Activated naive CD8-positive, alpha-beta T cell treated with anti-CD3 and anti-CD28 coated beads, Interleukin-2, amount 50 U/mL, for 16 hours (primary cell): ENCODE measurements around the gene IBA57.

ENCODE experiments used
- DNase-seq: peaks from one replicate; pipeline ENCODE4 v3.0.0-alpha.2; 2020; ENCODE audit warnings: low read depth, low spot score

IBA57 gene

DNA sequence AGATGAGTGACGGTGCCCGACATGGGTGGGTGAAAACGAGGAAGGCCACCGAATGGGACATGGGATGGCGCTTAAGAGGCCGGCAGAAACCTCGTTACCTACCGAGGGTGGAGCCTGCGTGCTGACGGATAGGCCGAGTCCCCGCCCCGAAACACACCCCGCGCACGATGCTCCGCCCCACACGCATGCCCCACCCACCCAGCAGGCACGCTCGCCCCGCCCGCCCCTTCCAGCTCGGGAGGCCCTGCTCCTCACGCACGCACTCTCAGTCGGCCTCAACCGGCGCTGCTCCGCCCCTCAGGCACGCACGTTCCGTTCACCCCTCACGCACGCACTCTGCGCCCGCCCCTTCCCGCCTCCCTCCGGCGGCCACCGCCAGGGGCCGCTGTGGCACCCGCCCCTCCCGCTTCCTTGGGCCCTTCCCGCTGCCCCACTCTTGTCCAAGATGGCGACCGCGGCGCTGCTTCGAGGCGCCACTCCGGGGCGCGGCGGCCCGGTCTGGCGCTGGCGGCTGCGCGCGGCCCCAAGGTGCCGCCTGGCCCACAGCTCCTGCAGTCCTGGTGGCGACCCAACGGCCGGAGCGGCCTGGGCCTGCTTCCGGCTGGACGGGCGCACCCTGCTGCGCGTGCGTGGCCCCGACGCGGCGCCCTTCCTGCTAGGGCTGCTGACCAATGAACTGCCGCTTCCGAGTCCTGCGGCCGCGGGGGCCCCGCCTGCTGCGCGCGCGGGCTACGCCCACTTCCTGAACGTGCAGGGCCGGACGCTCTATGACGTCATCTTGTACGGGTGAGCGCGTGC lies at the start of gene IBA57:
Gene IBA57, plus strand, starts transcription at position 433 of the 798 bp plus-strand sequence. Its CDS starts 13 bp downstream, at position 446.
- DNase-seq, result peak; percentile 99

DNA sequence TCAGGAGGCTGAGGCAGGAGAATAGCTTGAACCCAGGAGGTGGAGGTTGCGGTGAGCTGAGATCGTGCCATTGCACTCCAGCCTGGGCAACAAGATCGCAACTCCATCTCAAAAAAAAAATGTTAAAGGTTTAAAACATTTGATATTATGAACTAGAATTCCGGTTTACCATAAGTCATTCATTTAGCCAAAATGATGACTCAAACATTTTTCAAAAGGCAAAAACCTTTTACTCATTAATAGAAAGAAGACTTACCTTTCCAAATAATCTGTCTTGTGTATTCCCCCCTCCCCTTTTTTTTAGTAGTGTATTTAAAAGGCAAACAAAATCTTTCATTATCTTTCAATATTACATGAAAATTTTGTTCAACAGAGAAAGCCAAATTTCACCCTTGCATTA lies 48.3 kb upstream of the IBA57 start:
- no peak for DNase-seq

DNA sequence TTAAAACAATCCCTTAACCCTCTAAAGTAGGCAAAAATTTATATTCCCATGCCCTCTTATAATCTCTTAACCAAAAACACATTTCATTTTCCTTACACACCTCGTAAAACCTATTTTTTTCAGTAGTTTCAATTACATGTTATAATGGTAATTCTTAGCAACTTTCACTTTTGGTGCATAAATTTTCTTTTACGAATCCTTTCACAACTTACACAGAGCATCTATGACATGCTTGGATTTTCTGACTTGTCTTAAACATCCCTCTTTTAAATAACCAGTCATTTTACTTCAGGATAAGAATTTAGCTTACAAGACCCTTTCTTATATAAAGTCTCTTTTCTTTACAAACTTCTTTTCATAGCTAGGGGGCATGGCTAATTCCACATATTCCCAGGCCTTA lies 47.6 kb upstream of the IBA57 start:
- no peak for DNase-seq

DNA sequence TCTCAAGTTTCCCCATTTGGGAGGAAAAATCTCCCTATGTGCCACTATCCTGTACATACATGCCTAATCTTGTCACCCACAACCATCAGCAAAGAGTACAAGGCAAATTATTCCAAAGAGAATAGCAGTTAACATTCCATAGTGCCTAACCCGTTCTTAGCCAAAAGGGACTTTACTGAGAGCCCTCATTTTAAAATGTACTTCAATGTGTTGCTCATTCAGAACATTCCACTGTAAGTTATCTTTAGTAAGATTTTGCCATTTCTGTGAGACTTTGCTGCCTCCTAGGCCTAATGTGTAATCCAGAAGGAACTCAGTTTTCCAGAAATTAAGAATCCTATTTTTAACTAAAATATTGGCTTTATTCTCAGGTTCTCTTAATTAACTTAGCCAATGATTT lies 45.3 kb upstream of the IBA57 start:
- no peak for DNase-seq

DNA sequence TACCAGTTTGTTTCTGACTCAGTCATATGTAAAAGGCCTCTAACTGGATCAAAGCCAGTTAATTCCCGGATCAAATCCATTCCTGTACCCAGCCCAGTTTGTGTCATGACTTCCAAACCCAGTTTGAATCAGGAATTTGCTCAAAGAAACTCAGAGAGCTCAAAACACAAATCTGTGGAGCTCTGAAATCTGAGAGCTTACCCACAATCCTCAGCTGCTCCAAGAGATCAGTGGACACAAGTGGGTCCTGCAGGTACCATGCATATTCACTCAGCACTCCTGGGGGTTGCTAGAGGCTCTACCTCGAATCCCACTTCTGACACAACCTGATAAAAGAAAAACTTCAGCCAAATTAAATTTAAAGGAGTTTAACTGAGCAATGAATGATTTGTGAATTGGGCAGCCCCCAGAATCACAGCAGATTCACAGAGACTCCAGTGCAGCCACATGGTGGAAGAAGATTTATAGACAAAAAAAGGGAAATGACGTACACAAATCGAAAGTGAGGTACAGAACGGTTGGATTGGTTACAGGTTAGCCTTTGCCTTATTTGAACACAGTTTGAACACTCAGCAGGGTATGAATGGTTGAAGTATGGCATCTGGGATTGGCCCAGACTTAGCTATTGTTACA lies 44.6 kb upstream of the IBA57 start:
- no peak for DNase-seq

DNA sequence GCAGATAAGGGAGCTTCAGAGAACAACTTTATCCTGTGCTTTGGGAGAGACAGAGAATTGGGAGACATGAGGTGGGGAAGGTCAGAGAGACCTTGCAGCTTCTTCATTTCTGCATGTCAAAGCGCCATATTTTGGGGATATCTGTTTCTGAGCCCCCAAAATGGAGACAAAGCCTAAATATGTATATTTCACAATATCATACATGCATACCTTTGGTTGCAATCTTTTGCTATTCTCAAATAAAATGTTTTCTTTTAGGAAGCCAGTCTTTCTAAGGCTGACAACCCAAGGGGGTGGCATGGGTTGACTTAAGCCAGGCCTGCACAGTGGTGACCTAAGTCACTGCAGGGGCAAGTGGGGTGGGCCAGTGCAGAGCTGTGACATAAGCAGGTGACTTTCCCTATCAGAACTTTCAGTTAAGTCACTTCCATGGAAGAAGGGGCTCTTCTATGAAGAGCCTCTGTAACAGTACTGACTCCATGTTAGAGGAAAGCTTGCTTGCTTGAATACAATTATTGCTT lies 42.6 kb upstream of the IBA57 start:
- no peak for DNase-seq

DNA sequence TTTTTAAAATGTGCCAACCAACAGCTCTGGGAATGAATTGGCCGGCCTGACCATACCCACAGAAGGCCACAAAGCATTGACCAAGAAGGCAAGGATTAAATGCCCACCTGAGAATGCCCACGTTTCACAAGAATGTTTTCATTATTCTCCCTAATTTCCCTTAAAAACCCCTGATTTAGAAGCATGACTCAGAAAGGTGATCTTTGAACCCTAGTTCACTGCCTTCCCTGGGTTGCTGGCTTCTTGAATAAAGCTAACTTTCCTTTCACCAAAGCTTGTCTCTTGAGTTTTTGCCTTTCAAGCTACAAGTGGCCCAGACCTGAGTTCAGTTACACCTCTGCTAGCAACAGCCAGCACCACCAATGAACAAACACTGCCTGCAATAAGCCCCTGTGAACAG lies 42.1 kb upstream of the IBA57 start:
- DNase-seq, result no peak

DNA sequence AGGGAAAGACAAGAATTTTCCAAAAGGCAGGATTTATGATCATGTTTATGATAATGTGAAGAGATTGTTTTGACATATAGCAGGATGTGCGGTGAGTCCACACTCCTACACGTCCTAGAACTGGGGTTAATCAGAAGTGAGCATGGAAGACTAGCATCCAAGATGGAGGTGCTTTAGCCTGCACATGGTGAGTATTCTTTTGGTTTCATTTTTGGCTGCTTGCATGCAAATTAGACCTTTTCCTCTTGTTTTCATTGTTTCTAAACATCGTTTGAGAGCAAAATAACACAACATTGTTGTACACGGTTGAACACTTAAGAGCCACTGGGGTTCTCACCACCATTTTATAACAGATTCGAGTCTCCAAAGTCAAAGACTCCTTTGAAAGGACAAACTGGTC lies 40.4 kb upstream of the IBA57 start:
- DNase-seq, result no peak

DNA sequence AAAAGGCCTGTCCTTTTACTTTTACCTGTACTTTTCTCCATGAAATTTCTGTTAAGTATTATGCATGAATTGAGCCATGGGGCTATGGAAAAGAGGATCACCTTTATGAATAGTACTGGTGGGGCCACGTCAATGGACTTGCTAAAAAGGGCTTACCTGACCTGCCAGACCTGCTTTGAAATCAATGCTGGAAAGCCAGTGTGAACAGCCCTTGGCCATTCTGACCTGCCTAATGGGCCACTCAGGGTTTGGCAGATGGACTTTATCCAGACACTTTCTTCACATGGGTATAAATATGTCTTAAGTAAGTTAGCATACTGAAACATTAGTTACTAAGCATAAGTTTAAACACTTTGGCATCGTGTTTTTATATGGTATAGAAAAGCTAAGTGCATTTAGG lies 33.8 kb upstream of the IBA57 start:
- DNase-seq, result no peak

DNA sequence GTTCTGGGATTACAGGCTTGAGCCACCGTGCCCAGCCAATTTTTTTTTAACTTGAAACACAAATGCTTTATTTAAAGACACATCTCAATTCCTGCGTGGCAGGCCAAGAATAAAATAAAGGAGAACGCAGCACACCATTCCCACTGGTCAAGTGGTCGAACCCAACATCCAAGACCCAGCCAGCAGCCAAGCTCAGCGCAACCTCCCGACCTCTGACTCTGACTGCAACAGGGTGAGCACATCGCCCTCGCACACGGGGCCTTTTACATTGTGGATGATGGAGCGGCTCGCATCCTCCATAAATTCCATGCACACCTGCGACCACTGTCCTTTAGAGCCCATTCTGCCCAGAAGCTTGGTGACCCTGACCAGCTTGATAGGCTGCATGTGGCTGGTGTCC lies 31.0 kb upstream of the IBA57 start:
- DNase-seq, result no peak

DNA sequence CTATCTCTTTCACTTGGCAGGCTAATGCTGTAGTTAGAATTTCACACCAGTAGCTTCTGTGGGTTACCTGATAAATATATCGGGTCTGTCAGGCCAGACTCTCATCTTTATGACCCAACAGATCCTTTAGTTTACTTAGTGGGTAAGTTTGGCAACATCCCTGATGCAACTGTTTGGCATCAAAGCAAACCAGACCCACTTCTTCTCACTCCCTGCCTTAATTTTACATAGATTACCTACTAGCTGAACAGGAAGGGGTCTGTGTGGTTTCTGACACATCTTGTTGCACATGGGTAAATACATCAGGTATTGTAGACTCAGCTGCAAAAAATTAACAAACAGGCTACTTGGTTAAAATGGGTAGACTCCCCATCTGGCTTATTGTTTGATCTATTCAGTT lies 28.7 kb upstream of the IBA57 start:
- DNase-seq, result no peak

DNA sequence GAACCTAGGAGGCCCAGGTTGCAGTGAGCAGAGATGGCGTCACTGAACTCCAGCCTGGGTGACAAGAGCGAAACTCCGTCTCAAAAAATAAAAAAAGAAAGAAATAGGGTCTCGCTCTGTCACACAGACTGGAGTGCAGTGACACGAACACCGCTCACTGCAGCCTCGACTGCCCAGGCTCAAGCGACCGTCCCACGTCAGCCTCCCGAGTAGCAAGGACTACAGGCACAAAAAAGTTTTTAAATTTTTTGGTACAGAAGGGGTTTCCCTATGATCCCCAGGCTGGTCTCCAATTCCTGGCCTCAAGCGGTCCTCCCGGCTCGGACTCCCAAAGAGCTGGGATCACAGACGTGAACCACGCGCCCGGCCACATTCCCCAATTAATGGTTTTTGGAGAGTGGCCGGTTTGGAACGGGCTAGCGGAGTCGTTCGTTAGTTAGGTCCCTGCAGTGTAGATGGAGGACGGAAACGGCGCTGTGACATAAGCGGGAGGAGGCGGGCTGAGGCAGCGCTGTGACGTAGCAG lies 26.1 kb upstream of the IBA57 start:
- no peak for DNase-seq

DNA sequence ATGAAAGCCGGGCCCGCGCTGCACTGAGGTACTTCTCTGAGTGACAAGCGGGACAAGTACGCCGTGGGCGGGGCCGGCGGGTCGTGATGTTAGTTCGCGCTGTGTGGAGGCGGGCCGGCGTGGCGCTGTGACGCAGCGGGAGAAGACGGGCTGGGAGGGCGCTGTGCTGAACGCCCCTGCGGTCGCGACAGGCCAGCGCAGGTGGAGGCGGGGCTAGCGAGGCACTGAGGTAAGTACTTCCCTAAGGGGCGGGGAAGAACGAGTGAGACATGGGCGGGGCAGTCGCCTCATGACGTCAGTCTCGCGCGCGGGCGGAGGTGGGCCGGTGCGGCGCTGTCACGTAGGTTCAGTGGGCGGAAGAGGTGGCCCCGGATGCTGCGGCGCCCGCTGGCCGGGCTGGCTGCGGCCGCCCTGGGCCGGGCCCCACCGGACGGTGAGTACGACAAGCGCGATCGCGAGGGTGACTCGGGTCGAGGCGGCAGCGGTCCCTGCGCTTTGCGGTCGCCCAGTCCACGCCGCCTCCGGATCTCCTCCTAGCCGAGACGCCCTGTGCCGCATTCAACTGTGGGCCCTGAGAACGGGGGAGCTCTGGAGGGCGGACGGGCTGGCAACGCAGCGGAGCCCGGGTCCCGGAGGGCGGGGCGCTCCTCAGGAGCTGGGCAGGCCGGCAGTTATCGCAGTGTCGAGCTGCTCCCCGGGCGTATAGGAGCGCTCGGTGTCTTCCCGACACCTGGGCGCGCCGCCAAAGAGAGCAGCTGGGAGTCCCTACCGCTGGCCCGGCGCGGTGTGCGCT lies 25.5 kb upstream of the IBA57 start, which contains the start of gene GUK1:
Gene GUK1, plus strand, starts transcription at position 349 of the 793 bp plus-strand sequence. Its CDS starts 24 bp downstream, at position 373.
- peak; percentile 100 for DNase-seq

DNA sequence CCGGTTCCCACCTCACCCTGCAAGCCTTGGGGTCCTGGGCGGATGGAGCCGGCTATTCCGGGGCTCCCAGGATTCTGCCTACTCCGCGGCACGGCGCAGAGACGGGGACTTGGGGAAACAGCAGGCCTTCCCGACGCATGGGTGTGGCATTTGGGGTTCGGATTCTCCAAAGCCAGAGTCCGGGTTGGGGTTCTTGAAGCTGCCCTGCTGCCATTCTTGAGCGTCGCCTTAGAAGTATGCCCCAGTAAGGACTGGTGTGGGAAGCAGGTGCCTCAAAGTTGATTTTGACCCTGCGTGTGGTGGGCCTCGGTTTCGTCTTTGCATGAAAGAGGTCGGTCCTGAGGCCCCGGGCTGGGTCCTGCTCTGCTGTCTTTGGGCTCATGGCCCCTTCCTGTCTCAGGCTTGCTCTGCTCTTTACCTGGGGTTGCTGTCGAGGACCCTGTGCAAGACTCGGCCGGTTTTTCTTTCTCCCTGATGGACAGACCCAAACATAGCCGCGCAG lies 24.8 kb upstream of the IBA57 start:
- no peak for DNase-seq

DNA sequence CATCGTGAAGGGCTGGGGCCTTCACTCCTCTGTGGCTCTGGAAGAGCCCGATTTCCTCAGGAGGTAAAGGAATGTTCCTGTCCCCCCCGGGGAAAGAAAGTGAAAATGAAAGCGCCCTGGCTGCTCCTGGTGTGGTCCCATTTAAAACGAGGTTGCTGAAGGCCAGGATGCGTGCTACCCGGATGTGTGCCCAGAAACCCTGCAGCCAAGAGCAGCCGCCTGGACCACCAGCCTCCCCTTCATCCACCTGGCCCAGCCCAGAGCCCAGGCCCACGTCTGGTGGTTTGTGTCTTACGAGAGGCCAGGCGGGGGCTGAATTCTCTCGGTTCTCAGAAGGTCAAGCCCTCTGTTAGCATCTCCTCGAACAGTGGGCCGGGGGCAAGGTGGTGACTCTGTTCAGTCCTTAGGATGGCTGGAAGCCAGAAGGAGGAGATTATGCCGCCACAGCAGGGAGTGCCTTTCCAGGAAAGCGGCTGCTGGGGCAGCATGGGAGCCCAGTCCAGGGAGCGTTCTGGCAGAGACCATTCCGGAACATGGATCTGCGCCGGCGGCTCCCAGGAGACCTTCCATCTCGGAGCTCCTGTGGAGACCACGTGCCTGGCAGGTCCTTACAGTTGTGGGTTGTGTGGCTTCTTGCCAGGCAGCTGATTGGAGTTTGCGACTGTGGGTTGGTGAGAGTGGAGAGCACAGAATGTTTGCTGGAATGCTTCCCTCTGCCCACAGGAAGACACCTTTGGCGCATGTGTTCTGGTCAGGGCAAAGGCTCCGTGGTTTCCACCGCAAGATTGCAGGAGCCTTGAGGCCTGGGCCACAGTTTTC lies 24.2 kb upstream of the IBA57 start:
- no peak for DNase-seq

DNA sequence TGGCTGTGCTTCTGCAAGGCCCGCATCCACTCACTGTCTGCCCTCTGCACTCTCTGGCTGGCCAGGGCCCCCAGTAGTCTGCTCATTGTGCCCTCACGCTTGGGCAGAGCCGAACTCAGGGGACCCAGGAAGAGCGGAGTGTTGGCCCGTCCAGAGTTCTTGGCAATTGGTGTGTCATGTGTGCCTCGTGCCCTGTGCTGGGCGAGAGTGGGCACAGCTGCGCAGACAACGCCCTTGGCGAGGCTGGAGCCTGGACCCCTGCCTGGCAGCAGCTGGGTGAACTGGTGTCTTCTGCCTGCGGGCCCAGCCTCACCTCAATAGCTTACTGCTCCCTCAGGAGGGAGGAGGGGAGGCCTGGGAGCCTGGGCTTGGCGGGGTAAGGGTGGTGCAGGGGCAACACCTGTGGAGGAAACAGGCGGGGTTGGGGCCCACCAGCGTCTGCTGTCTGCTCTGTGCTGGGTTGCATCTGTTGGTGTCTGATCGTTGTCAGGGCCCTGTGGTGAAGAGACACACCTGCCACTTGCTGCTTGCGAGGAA lies 23.4 kb upstream of the IBA57 start:
- no peak for DNase-seq

DNA sequence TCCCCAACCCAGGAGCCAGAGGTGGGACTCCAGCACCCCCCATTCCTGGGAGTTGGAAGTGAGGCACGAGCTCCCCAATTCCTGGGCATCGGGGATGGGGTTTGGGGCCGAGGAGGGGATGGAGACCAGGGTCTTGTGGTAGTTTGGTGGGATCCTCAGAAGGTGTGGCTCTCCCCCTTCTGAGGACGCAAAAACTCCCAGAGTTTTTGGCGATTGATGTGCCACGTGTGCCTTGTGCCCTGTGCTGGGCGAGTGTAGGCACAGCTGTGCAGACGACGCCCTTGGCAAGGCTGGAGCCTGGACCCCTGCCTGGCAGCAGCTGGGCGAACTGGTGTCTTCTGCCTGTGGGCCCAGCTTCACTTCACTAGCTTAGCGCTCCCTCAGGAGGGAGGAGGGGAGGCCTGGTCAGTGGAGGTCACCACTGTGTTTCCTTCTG lies 22.9 kb upstream of the IBA57 start:
- no peak for DNase-seq

DNA sequence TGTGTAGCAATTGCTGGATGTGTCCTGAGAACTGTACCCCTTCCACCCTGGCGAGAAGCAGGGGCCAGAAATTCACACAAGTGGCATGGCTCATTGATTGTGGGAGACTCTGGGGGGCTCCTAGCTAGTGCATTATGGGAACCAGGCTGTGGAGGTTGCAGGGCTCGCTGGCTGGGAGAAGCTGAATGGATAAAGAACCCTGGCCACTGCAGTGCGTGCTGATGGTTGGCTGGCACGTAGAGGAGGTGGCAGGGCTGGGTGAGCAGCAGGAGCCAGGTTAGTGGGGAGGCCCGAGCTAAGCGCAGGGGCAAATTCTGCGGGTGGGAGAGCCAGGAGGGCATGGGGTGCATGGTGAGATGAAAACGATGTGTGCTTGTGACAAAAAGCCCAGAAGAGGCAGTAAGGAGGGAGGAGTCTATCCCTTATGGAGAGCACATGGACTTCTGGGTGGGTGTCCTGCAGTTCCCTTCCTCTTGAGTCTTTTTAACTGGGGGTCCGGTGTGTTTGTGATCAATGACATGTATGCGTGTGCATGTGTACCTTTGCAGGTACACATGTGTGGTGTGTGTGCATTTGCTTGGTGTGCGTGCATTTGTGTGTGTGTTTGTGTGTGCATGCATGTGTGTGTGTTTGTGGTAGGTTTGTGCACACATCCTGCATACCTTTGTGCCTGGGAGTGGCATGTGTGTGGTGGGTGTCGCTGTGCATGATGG lies 22.0 kb upstream of the IBA57 start:
- DNase-seq, result no peak

DNA sequence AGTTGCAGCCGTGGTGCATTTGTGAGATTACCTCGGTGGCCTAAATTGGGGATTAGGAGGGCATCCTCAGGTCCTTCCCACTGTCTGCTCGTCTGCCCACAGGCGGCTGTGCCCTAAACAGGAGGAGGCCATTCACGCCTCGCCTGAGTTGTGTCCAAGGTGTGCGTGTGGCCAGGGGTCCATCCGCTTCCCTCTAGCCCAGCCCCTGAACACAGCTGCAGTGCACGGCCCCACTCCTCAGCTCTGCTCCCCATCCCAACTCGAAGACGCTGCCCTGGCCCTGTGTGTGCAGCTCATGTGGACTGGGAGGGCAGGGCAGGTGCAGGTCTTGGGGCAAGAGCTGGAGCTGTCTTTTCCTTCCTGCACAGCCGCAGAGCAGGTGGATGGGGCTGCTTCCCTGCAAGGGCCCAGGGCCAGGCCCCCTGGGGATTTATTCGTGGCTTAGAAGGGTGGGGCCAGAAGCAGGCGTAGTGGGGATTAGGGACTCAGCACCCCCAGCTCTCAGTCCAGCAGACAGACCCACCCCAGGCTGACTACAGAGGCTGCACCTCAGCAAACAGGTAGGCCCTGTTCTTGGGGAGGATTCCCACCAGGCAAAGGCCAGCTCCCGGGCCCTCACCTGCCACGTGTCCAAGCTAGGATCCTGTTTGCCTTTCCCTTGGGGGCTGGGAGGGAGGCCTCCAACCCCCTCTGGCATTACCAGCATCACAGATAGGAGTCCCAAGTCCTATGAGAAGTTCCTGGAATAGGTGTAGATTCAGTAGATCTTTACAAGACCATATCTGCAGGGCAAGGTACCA lies 21.2 kb upstream of the IBA57 start:
- DNase-seq, result no peak
